Lower leg skin (tissue), 4 donors: Measurements from ENCODE around the gene NF1. TPM values are rescaled to one million over a fixed set of nuclear protein-coding genes. Genes with fewer than 3 reads are reported as not detected.
"Not testable (repeated sequence)": the region's sequence is repeated elsewhere in the genome, so short reads cannot be mapped to it uniquely, and the experiment has no call there.

Source experiments
- DNase-seq, 2 donors: peaks; one replicate each; pipeline ENCODE4 v3.0.0-alpha.2; 2019; ENCODE audit warnings: low spot score in 2 of 2
- H3K4me3 ChIP-seq: fragments of 200-600 bp; sonication (generic); 2 replicates; pipeline ENCODE4 v1.5.1; 2017; ENCODE audit warnings: mild to moderate bottlenecking, low read depth; ENCODE audit not compliant: poor library complexity, severe bottlenecking
- CTCF ChIP-seq, 3 donors: fragments of 450-650 bp; IDR thresholded peaks; one replicate each; pipeline ENCODE4 v1.5.1; 2016; ENCODE audit warnings: antibody characterized with exemption in 3 of 3, mild to moderate bottlenecking in 3 of 3, moderate library complexity in 2 of 3
- POLR2A ChIP-seq, 2 donors: fragments of 450-650 bp; IDR thresholded peaks; one replicate each; pipeline ENCODE4 v1.6.1; 2016 to 2017; ENCODE audit warnings: antibody characterized with exemption in 2 of 2, mild to moderate bottlenecking in 1 of 2, moderate library complexity in 1 of 2
- WGBS, 2 donors: methylation state at CpG; one replicate each; pipeline ENCODE4 v1.1.5; 2018; 5-methylcytosine and 5-hydroxymethylcytosine counted together
- intact Hi-C: fragments of 100-400 bp; cut with DNase I; formaldehyde crosslinking; loops from one replicate; pipeline ENCODE4 v1.15.0; 2023; ENCODE audit warnings: low total_unique reads
- total RNA-seq, 4 donors: library from RNA; depleted of rRNA; stranded (reverse); fragments of >200 nt; gene quantifications; one replicate each; pipeline ENCODE4 v1.1.0, GENCODE V29; 2016

The NF1 gene
- total RNA-seq, 4 donors from 2014 or later, result 27.5 to 48.6 (median 34.3) TPM

GRCh38 chr17:31171701-31172100, 76.9 kb downstream of the NF1 start:
- TF ChIP-seq CTCF (IDR thresholded peaks at IDR 0.05), result no peak
- no peak for TF ChIP-seq POLR2A (IDR thresholded peaks at IDR 0.05)
- no peak for DNase-seq
- H3K4me3 ChIP-seq, result no peak overlapping the region
- intact Hi-C loops, result no loop called here

- H3K4me3 ChIP-seq, result no peak overlapping the region
- WGBS, 2 donors, result 98 to 99% methylated on average over 7 of the region's 7 CpGs
- intact Hi-C loops, result no loop called here
- TF ChIP-seq POLR2A (IDR thresholded peaks at IDR 0.05) (no peak), CTCF (IDR thresholded peaks at IDR 0.05) (no peak)
- DNase-seq, result no peak
Observed at GRCh38 chr17:31172388-31172787, 77.6 kb downstream of the NF1 start.

- intact Hi-C loops, result no loop called here
- WGBS, 2 donors, result 96% methylated on average over 2 of the region's 2 CpGs
Observed at GRCh38 chr17:31174215-31174614, 79.4 kb downstream of the NF1 start.

GRCh38 chr17:31175237-31175636, 80.5 kb downstream of the NF1 start:
- no peak overlapping the region for H3K4me3 ChIP-seq
- no peak for TF ChIP-seq CTCF (IDR thresholded peaks at IDR 0.05)
- no peak for TF ChIP-seq POLR2A (IDR thresholded peaks at IDR 0.05)
- 51 to 70% methylated on average over 5 of the region's 5 CpGs for WGBS, 2 donors
- intact Hi-C loops, result no loop called here
- no peak for DNase-seq

More at GRCh38 chr17:31174215-31174614, 79.4 kb downstream of the NF1 start:
- DNase-seq, result no peak
- no peak for TF ChIP-seq POLR2A (IDR thresholded peaks at IDR 0.05)
- TF ChIP-seq CTCF (IDR thresholded peaks at IDR 0.05), result no peak
- H3K4me3 ChIP-seq, result no peak overlapping the region

GRCh38 chr17:31176143-31176542, 81.4 kb downstream of the NF1 start:
- H3K4me3 ChIP-seq, DNase-seq, intact Hi-C loops: not testable (repeated sequence)
- 94 to 99% methylated on average over 3 of the region's 3 CpGs for WGBS, 2 donors

GRCh38 chr17:31178951-31179350, 84.2 kb downstream of the NF1 start:
- H3K4me3 ChIP-seq, intact Hi-C loops, DNase-seq: not testable (repeated sequence)
- WGBS, 2 donors, result 97 to 98% methylated on average over 2 of the region's 2 CpGs

- no peak for DNase-seq
- intact Hi-C loops, result no loop called here
- WGBS, 2 donors, result 52 to 55% methylated on average over 5 of the region's 5 CpGs
- H3K4me3 ChIP-seq, result no peak overlapping the region
- TF ChIP-seq CTCF (IDR thresholded peaks at IDR 0.05) (no peak), POLR2A (IDR thresholded peaks at IDR 0.05) (no peak)
Observed at GRCh38 chr17:31195305-31195704, 100.5 kb downstream of the NF1 start.
